Endometrial microvascular endothelial cells (primary cell): ENCODE data around the gene TOP2B. TPM values are rescaled to one million over a fixed set of nuclear protein-coding genes. Genes with fewer than 3 reads are reported as not detected.

ENCODE experiments used
- in situ Hi-C: cut with HindIII; loops from 2 replicates; pipeline ENCODE4 v1.10.0; 2017; ENCODE audit warnings: low sequenced_read_pairs, low pct_unique_long_range_greater_than_20kb; ENCODE audit errors: inconsistent ontology term
- total RNA-seq: library from RNA; depleted of rRNA; stranded (reverse); fragments of >200 nt; gene quantifications from one replicate; pipeline ENCODE4 v1.2.3, GENCODE V29; 2015; ENCODE audit errors: inconsistent ontology term

Gene TOP2B
- 70.4 TPM for total RNA-seq

DNA sequence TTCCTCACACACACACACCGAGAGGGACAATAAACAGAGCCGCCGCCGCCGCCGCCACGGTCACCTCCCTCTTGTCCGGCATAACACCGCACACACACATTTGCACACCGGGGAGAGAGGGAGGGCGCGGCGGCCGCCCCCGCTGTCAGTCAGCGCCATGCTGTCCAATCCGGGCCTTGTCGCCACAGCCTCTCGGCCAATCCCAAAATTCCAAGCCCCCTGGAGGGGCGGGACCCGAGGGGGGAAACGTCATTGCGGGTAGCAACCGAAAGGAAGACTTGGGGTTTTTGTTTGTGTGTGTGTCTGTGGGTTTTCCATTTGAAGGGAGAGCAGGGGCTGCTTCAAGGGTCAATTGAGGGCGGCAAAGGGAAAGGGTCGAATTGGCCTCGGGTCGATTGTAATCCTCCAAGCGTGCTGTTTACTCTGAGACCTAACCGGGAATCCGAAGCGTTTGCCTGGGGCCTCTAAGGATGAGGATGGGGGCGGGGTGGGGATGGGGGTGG lies at the start of gene TOP2B:
Gene TOP2B (minus strand): TSS at position 96 of the 503 bp plus-strand sequence. CDS start 610 bp downstream, outside the sequence.
- in situ Hi-C loops = loop anchor here (10.0 kb wide), 1 partner anchor 80 kb away; no protein-coding TSS in a partner anchor

DNA sequence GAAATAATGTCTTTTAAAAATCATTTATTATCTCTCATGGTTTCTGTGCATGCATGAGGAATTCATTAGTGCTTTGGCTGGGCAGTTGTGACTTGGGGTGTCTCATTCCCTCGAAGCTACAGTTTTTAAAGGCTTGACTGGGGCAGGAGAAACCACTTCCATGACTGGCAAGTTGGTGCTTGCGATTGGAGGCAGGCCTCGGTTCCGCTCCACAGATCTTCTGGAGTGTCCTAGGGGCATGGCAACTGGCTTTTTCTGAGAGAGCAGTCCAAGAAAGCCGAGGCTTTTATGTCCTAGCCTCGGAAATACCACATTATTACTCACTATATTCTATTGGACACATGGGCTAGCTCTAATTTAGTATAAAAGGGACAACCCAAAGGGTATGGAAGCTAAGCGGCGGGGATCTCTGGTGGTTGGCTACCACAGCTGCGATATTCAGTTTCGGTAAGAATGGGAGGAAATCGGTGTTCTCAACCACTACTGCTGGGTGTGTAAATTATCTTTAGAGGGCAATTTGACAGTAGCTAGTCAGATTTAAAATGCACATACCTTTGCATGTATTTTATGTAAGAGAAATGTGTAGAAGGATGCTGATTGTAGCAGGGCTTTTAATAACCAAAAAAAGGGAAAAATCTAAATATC lies 48.8 kb upstream of the TOP2B start:
- in situ Hi-C loops = no loop called here

- in situ Hi-C loops = no loop called here
These were observed 46.4 kb upstream of the TOP2B start for GRCh38 chr3:25711090-25711489.

GRCh38 chr3:25708036-25708435 lies 43.3 kb upstream of the TOP2B start:
- in situ Hi-C loops = no loop called here

DNA sequence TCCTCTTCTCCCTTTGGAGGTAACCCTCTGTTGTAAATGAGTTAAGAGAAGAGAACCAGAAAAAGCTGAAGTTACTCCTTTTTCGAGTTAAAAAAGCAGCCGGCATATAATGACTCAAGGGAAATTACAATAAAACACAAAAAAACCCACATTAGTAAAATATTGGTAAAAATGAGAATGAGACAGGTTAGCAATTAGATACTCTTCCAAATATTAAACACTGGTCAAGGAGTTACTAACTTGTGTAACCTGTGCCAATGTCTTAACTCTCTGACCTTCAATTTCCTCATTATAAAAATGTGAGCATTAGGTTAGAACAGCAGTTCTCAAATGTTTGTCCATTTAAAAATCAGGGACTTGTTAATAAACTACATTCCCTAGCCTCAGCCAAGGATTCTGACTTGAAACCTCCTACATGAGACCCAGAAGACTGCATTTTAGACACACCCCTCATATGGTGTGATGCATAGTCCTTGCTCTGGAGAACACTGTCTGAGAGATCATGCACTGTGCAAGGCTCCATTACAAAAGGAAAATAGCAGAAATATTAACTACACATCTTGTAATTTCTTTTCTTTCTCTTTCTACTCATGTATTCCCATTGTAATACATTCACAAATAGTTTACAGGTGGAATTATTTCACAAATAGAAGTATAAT lies 42.7 kb upstream of the TOP2B start:
- in situ Hi-C loops = no loop called here

DNA sequence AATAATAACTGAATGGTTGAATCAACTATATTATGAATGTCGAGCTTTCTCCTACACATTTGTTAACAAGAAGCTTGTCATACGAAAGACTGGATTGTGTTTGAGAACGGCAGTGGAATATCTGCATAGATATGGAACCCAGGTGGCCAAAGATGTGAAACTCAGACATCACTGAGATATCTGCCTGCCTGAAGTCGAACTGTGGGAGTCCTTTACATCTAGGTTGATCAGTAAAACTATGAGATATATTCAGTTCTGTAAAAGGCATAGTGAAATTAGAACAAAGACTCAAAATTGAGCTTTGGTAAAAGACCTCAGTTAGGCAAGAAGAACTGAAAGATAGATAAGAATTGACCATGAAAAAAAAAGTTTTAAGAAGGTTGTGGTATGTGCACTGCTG lies 41.5 kb upstream of the TOP2B start:
- in situ Hi-C loops = no loop called here

DNA sequence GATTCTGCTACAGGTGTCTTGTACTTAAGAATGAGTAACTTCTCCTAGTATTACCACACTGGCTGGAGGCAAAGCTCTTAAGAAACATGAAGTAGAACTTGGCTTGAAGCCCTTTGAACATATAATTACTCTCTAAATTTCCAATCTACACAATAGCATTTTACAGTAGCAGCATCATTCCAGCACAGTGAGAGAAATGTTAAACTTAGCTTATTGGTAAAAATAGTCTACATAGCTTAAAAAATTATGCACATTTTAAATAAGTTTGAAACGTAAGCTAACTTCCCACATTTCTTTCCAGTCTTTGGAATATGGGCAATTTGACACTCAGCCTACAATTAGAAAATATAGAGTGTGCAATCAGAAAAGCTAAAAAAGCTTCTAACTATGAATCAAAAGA lies 32.8 kb upstream of the TOP2B start:
- in situ Hi-C loops = no loop called here

- in situ Hi-C loops = no loop called here
These were observed 31.2 kb upstream of the TOP2B start for GRCh38 chr3:25695731-25696420.

DNA sequence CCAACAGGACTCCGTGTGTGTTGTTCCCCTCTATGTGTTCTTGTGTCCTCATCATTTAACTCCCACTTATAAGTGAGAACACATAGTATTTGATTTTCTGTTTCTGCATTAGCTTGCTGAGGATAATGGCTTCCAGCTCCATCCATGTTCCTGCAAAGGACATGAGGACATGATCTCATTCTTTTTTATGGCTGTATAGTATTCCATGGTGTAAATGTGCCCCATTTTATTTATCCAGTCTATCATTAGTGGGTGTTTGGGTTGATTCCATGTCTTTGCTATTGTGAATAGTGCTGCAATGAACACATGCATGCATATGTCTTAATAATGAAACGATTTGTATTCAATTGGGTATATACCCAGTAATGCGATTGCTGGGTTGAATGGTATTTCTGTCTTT lies 28.5 kb upstream of the TOP2B start:
- in situ Hi-C loops = no loop called here

- in situ Hi-C loops = no loop called here
These were observed 27.6 kb upstream of the TOP2B start for GRCh38 chr3:25692341-25692740.

GRCh38 chr3:25690768-25691533 lies 26.2 kb upstream of the TOP2B start:
- in situ Hi-C loops = no loop called here

GRCh38 chr3:25689226-25689625 lies 24.5 kb upstream of the TOP2B start:
- in situ Hi-C loops = no loop called here

- in situ Hi-C loops = no loop called here
These were observed 23.0 kb upstream of the TOP2B start for GRCh38 chr3:25687742-25688141.

DNA sequence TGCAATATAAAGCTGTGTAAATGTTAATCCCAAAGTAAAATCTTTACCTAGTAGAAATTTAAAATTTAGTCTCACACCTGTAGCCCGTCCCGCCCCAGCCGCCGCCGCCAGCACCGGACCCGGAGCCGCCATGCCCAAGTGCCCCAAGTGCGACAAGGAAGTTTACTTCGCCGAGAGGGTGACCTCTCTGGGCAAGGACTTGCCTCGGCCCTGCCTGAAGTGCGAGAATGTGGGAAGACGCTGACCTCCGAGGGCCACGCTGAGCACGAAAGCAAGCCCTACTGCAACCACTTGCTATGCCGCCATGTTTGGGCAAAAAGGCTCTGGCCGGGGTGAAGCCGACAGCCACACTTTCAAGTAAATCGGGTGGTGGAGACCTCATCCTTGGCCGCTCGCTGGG lies 22.1 kb upstream of the TOP2B start:
- in situ Hi-C loops = no loop called here

DNA sequence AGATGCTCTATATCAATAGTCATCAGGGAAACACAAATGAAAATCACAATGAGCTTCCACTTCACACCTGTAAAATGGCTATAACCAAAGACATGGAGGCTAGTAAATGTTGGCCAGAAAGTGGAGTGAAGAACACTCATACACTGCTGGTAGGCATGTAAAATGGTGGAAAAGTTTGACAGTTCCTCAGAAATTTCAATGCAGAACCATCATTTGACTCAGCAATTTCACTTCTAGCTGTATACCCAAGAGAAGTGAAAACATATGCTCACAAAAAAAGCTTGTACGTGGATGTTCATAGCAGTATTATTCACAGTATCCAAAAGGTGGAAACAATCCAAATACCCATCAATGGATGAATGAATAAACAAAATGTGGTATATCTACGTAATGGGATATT lies 19.2 kb upstream of the TOP2B start:
- in situ Hi-C loops = no loop called here

DNA sequence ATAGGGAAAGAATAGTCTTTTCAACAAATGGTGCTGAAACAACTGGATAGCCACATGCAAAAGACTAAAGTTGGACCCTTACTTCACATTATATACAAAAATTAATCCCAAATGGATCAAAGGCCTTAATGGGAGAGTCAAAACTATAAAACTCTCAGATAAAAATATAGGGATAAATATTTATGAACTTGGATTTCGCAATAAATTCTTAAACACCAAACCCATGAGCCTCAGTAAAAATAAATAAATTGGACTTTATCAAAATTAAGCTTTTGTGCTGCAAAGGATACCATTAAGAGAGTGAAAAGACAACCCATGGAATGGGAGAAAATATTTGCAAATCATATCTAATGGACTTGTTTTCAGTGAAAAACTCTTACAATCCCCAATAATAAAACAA lies 18.7 kb upstream of the TOP2B start:
- in situ Hi-C loops = no loop called here

GRCh38 chr3:25679642-25680302 lies 15.1 kb upstream of the TOP2B start:
- in situ Hi-C loops = no loop called here

DNA sequence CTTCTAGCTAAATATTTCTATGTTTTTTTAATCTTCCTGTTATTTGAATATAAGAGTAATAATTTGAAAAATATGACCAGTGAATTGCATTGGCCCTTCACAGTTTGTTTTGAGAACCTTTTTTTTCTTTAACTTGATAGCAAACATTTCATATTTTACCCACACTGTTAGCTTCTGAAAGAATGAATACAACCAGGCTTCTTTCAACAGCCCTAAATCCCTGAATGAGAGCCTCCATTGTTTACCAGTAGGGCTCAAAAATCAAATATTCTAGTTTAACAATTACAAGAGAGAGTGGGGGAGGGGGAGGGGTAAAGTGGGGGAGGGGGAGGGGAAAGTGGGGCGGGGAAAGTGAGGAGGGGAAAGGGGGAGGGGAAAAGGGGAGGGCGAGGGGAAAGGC lies 14.5 kb upstream of the TOP2B start:
- in situ Hi-C loops = no loop called here

GRCh38 chr3:25678581-25678980 lies 13.9 kb upstream of the TOP2B start:
- in situ Hi-C loops = no loop called here
